ENCODE measurements around the gene BRWD1. TPM values are rescaled to one million over a fixed set of nuclear protein-coding genes. Genes with fewer than 3 reads are reported as not detected.
"Not testable (repeated sequence)": the region's sequence is repeated elsewhere in the genome, so short reads cannot be mapped to it uniquely, and the experiment has no call there.

BRWD1 gene
- total and polyA plus RNA-seq, 12 donors = 8.5 to 38.8 (median 34.1) TPM

DNA sequence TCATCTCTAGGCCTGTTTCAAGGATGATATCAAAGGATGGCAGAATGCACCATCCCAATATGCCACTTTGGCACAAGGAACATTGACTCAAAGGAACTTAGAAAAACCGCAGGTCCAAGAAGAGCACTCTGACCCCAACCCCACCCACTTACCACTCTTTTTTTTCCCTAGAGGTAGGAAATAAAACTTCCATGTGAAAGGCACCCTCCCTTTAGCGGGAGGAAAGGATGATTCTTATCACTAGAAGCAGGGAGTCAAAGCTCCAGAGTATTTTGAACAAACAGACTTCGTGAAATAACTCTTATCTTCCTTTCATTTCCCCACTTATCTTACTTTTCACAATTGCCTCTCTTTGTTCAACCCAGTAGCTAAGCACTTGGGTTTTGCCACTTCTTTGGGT is 152.4 kb downstream of the BRWD1 start:
- ATAC-seq (no peak), DNase-seq (no peak)
- Histone ChIP-seq H3K4me3 (no peak overlapping the region), H3K27me3 (no peaks in the 10 kb centered on the region), H3K4me1 (peaks cover 0 to 9% (median 0%) of the 10 kb centered on the region in 9 donors), H3K36me3 (no peaks in the 10 kb centered on the region), H3K9me3 (peaks cover 0 to 15% (median 8%) of the 10 kb centered on the region in 11 donors), H3K27ac (no peak overlapping the region)
- intact Hi-C loops (cut with DNase I) = no loop called here
- TF ChIP-seq, protein P1, sequence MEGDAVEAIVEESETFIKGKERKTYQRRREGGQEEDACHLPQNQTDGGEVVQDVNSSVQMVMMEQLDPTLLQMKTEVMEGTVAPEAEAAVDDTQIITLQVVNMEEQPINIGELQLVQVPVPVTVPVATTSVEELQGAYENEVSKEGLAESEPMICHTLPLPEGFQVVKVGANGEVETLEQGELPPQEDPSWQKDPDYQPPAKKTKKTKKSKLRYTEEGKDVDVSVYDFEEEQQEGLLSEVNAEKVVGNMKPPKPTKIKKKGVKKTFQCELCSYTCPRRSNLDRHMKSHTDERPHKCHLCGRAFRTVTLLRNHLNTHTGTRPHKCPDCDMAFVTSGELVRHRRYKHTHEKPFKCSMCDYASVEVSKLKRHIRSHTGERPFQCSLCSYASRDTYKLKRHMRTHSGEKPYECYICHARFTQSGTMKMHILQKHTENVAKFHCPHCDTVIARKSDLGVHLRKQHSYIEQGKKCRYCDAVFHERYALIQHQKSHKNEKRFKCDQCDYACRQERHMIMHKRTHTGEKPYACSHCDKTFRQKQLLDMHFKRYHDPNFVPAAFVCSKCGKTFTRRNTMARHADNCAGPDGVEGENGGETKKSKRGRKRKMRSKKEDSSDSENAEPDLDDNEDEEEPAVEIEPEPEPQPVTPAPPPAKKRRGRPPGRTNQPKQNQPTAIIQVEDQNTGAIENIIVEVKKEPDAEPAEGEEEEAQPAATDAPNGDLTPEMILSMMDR (IDR thresholded peaks at IDR 0.05) = no peak
- WGBS, 2 donors = 36 to 46% methylated on average over 3 of the region's 3 CpGs

DNA sequence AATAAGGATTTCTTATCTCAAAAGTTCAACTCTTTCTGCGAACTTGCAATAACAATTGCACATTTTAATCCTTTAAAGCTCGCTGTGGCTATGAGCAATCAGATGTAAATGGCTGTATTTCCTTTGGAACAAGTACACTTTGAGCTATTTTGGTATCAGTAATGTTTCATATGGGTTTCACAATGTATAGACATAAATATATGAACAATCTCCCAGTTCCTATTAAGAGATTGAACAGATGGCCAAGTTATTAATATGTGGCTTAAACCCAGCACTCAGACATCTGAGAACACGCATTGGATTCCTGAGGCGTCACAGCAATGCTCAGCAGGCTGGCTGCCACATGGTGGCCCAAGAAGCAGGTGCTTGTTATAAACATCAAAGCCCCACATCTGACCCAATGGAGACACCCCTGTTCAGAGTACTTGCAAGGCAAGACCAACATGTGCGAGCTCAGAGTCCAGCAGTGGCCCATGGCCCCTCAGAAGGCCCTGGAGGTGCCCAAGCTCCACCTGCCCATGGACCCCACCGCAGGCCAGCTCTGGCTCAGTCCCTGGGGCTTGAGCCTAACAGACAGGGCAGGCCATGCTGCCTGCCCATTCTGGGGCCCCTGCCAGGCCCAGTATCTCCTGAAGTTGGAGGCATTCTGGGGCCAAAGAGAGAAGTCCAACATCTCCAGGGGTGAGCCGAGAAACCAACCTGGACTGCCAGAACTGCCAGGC is 153.9 kb downstream of the BRWD1 start:
- Histone ChIP-seq H3K27ac (no peak overlapping the region), H3K36me3 (no peaks in the 10 kb centered on the region), H3K4me3 (no peak overlapping the region), H3K4me1 (peaks cover 0 to 9% (median 0%) of the 10 kb centered on the region in 9 donors), H3K27me3 (no peaks in the 10 kb centered on the region), H3K9me3 (peaks cover 0 to 10% (median 6%) of the 10 kb centered on the region in 11 donors)
- intact Hi-C loops (cut with DNase I) = loop anchor here in 2 of 10 donors (10.0 kb wide), 2 partner anchors 645 to 995 kb away; no protein-coding TSS in a partner anchor
- peak in 1 of 8 donors; percentile 33 for ATAC-seq
- WGBS, 2 donors = 80 to 94% methylated on average over 7 of the region's 7 CpGs
- DNase-seq = no peak
- TF ChIP-seq, protein P1 (IDR thresholded peaks at IDR 0.05) = no peak

DNA sequence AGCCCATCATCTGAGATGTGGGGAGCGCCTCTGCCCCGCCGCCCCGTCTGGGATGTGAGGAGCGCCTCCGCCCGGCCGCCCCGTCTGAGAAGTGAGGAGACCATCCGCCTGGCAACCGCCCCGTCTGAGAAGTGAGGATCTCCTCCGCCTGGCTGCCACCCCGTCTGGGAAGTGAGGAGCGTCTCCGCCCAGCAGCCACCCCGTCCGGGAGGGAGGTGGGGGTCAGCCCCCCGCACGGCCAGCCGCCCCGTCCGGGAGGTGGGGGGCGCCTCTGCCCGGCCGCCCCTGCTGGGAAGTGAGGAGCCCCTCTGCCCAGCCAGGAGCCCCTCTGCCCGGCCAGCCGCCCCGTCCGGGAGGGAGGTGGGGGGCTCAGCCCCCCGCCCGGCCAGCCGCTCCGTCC is 156.2 kb downstream of the BRWD1 start:
- 96% methylated on average over 23 to 34 of the region's 34 CpGs for WGBS, 2 donors
- intact Hi-C loops (cut with DNase I) = loop anchor here in 2 of 10 donors (10.0 kb wide), 2 partner anchors 642 to 992 kb away; no protein-coding TSS in a partner anchor
- ATAC-seq, H3K27ac ChIP-seq, H3K9me3 ChIP-seq, H3K4me1 ChIP-seq, H3K27me3 ChIP-seq, DNase-seq, H3K4me3 ChIP-seq, H3K36me3 ChIP-seq: not testable (repeated sequence)

DNA sequence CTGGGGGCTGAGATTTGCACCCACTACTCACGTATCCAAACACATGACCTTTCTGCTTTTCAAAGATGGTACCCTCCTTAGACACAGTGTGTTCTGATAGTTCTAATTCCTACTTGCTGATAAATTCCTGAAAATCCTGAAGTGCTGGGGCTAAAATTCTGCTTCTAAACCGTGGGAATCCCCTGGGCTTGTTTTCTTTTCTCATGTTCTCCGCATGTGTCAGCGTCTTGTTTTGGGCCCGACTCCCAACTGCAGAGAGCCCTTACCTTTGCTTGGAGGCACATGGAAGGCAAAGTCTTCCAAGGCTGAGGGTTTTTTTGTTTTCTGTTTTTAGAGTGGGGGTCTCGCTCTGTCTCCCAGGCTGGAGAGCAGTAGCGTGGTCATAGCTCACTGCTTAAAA is 157.4 kb downstream of the BRWD1 start:
- Histone ChIP-seq H3K4me1 (peaks cover 0 to 3% (median 0%) of the 10 kb centered on the region in 9 donors), H3K36me3 (no peaks in the 10 kb centered on the region), H3K9me3 (no peaks in the 10 kb centered on the region), H3K27me3 (no peaks in the 10 kb centered on the region), H3K27ac (no peak overlapping the region), H3K4me3 (no peak overlapping the region)
- DNase-seq (no peak), ATAC-seq (no peak)
- TF ChIP-seq, protein P1 (IDR thresholded peaks at IDR 0.05) = no peak
- intact Hi-C loops (cut with DNase I) = loop anchor here in 2 of 10 donors (10.0 kb wide), 2 partner anchors 641 to 991 kb away; no protein-coding TSS in a partner anchor
- WGBS, 2 donors = 85 to 87% methylated on average over 7 of the region's 7 CpGs

DNA sequence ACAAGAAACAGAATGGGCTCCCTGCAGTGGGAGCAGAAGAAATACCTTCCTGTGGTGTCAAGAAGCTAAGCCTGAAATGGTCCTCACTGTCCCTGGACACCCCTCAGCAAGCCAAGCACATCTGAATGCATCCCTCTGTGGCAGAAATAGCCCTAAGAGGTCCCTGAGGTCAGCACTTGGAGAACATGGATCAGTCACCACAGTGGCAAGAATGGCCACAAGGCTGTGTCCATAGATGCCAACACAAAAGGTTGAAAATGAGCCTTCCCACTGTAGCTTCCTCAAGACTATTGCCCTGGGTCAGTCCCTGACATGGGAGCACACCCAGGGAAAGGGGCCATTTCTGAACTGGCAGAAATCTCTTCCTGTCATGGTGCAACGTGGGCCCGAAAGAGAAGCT is 157.9 kb downstream of the BRWD1 start:
- DNase-seq (no peak), ATAC-seq (no peak)
- no peak overlapping the region for H3K4me3 ChIP-seq
- no peaks in the 10 kb centered on the region for H3K36me3 ChIP-seq
- no peaks in the 10 kb centered on the region for H3K4me1 ChIP-seq
- TF ChIP-seq, protein P1 (IDR thresholded peaks at IDR 0.05) = no peak
- WGBS, 2 donors = 87 to 92% methylated on average over 2 of the region's 2 CpGs
- no peaks in the 10 kb centered on the region for H3K9me3 ChIP-seq
- no peak overlapping the region for H3K27ac ChIP-seq
- intact Hi-C loops (cut with DNase I) = loop anchor here in 2 of 10 donors (10.0 kb wide), 2 partner anchors 641 to 991 kb away; no protein-coding TSS in a partner anchor
- no peaks in the 10 kb centered on the region for H3K27me3 ChIP-seq
